Gastroesophageal sphincter (tissue), 4 donors: ENCODE results near the gene ZC3H12D. TPM values are rescaled to one million over a fixed set of nuclear protein-coding genes. Genes with fewer than 3 reads are reported as not detected.
"Not testable (repeated sequence)": the region's sequence is repeated elsewhere in the genome, so short reads cannot be mapped to it uniquely, and the experiment has no call there.

Experiments used
- ATAC-seq: fragments of 150-250 bp; one replicate; pipeline ENCODE4 v1.9.1; 2016; ENCODE audit warnings: mild to moderate bottlenecking, moderate library complexity
- H3K27ac ChIP-seq, 4 donors: fragments of 200-600 bp; sonication (generic) in 3 of 4; 1 replicate in 3 of 4; 2 replicates in 1 of 4; pipeline ENCODE4 v1.5.1; 2016 to 2019
- H3K27me3 ChIP-seq: fragments of 200-600 bp; sonication (generic); one replicate; pipeline ENCODE4 v1.5.1; 2019
- H3K36me3 ChIP-seq, 2 donors: fragments of 200-600 bp; sonication (generic); one replicate each; pipeline ENCODE4 v1.5.1; 2019; ENCODE audit warnings: control low read depth in 1 of 2
- H3K4me1 ChIP-seq, 3 donors: fragments of 200-600 bp; sonication (generic); 1 replicate in 2 of 3; 2 replicates in 1 of 3; pipeline ENCODE4 v1.5.1; 2016 to 2019; ENCODE audit warnings: control low read depth in 2 of 3
- H3K4me3 ChIP-seq, 2 donors: fragments of 200-600 bp; sonication (generic); one replicate each; pipeline ENCODE4 v1.5.1; 2019; ENCODE audit warnings: mild to moderate bottlenecking in 1 of 2, moderate library complexity in 1 of 2
- H3K9me3 ChIP-seq, 3 donors: fragments of 200-600 bp; sonication (generic); one replicate each; pipeline ENCODE4 v1.5.1; 2017 to 2019; ENCODE audit warnings: control low read depth in 2 of 3
- EP300 ChIP-seq: sonication (generic); formaldehyde crosslinking; IDR thresholded peaks from one replicate; pipeline ENCODE4 v1.6.1; 2017; ENCODE audit warnings: antibody characterized with exemption, mild to moderate bottlenecking
- POLR2A ChIP-seq, 2 donors: fragments of 450-650 bp; IDR thresholded peaks; one replicate each; pipeline ENCODE4 v1.6.1; 2017; ENCODE audit warnings: antibody characterized with exemption in 2 of 2, mild to moderate bottlenecking in 2 of 2, moderate library complexity in 1 of 2
- POLR2AphosphoS5 ChIP-seq: sonication (generic); formaldehyde crosslinking; IDR thresholded peaks from one replicate; pipeline ENCODE4 v1.6.1; 2017; ENCODE audit warnings: antibody characterized with exemption
- WGBS, 2 donors: methylation state at CpG; one replicate each; pipeline ENCODE4 v1.1.5; 2018; ENCODE audit warnings: low coverage in 1 of 2; 5-methylcytosine and 5-hydroxymethylcytosine counted together
- total RNA-seq, 4 donors: library from RNA; depleted of rRNA; stranded (reverse); fragments of >200 nt; gene quantifications; one replicate each; pipeline ENCODE4 v1.1.0, GENCODE V29; 2016
- TF ChIP-seq, protein P1 (sequence below), 4 experiments: fragments of 200-600 bp in 2 of 4; fragments of 450-650 bp in 2 of 4; sonication (generic) in 1 of 4; IDR thresholded peaks; one replicate each; pipeline ENCODE4 v1.5.1; 2017 to 2019; ENCODE audit warnings: antibody characterized with exemption in 4 of 4, mild to moderate bottlenecking in 2 of 4, moderate library complexity in 2 of 4

The ZC3H12D gene
- total RNA-seq, 4 donors from 2014 or later, result 0.78 to 1.9 (median 1.1) TPM

DNA sequence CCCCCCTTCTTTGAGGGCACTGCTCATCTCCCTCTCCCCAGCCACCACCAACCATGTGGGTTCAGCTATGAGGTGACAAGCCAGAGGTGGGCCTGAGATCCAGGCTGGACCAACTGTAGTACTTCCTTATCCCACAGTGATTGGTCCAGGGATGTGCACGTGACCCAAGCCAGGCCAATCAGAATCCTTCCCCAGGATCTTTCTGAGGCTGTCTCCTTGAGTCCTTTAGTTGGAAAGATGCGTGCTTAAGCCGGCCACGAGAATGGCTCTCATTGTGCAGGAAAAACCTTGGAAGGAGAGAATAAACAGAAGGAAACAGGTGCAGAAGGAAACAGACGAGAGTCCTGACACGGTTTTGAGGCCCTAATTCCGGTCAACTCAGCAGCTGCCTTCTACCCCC lies 39.2 kb downstream of the ZC3H12D start:
- TF ChIP-seq, protein P1, sequence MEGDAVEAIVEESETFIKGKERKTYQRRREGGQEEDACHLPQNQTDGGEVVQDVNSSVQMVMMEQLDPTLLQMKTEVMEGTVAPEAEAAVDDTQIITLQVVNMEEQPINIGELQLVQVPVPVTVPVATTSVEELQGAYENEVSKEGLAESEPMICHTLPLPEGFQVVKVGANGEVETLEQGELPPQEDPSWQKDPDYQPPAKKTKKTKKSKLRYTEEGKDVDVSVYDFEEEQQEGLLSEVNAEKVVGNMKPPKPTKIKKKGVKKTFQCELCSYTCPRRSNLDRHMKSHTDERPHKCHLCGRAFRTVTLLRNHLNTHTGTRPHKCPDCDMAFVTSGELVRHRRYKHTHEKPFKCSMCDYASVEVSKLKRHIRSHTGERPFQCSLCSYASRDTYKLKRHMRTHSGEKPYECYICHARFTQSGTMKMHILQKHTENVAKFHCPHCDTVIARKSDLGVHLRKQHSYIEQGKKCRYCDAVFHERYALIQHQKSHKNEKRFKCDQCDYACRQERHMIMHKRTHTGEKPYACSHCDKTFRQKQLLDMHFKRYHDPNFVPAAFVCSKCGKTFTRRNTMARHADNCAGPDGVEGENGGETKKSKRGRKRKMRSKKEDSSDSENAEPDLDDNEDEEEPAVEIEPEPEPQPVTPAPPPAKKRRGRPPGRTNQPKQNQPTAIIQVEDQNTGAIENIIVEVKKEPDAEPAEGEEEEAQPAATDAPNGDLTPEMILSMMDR (IDR thresholded peaks at IDR 0.05), result no peak
- TF ChIP-seq POLR2A (IDR thresholded peaks at IDR 0.05), result no peak
- Histone ChIP-seq H3K27me3 (peaks cover 19% of the 10 kb centered on the region), H3K4me3 (no peak overlapping the region), H3K9me3 (no peaks in the 10 kb centered on the region), H3K4me1 (peaks cover 0 to 7% (median 2%) of the 10 kb centered on the region in 3 donors), H3K36me3 (no peaks in the 10 kb centered on the region), H3K27ac (no peak overlapping the region)
- no peak for ATAC-seq
- WGBS, 2 donors, result 86 to 88% methylated on average over 3 to 6 of the region's 7 CpGs

DNA sequence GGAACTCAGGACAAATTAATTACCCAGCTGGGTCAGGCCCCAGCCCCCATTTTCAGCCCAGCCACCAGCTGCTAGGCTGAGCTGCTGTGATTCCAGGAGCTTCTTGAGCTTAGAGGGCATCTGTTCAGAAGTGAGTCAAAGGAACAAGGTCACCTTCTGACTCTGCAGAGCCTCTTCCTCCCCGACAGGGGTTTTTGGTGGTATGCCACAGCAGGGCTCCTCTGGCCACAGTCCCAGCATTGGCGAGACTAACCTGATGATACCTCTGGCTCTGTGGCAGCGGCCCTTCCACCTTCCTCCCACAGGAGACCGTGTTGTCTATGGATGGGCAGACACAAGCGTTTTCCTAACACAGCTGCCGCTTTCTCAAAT lies 39.7 kb downstream of the ZC3H12D start:
- no peaks in the 10 kb centered on the region for H3K9me3 ChIP-seq
- H3K27ac ChIP-seq, result no peak overlapping the region
- WGBS, 2 donors, result 100% methylated on average over 1 of the region's 6 CpGs; no CpG with 5 or more reads in 1 of the 2 donors
- no peak overlapping the region for H3K4me3 ChIP-seq
- TF ChIP-seq POLR2A (IDR thresholded peaks at IDR 0.05) (no peak), EP300 (no peak), POLR2AphosphoS5 (no peak)
- TF ChIP-seq, protein P1 (IDR thresholded peaks at IDR 0.05), result no peak
- ATAC-seq, result no peak
- H3K36me3 ChIP-seq, result no peaks in the 10 kb centered on the region
- H3K4me1 ChIP-seq, result peaks cover 0 to 2% (median 0%) of the 10 kb centered on the region in 3 donors
- H3K27me3 ChIP-seq, result peaks cover 14% of the 10 kb centered on the region

DNA sequence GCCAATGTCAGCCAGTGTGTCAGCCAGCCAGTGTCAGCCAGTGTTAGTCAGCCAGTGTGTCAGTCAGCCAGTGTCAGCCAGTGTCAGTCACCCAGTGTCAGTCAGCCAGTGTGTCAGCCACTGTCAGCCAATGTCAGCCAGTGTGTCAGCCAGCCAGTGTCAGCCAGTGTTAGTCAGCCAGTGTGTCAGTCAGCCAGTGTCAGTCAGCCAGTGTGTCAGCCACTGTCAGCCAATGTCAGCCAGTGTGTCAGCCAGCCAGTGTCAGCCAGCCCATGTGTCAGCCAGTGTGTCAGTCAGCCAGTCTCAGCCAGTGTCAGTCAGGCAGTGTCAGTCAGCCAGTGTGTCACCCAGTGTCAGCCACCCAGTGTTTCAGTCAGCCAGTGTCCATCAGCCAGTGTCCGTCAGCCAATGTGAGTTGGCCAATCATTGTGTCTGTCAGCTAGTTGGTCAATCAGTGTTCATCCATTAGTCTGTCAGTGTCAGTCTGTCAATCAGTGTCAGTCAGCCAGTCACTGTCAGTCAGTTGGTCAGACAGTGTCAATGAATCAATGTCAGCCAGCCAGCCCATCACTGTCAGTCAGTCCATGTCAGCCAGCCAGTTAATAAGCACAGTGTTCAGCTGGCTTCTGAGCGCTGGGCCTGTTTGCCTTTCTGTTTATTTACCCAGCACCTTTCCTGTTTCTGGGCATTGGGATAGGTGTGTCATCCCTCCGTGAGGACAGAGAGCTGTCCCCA lies 40.3 kb downstream of the ZC3H12D start:
- H3K27me3 ChIP-seq, result peaks cover 13% of the 10 kb centered on the region
- not testable (repeated sequence) for ATAC-seq, H3K9me3 ChIP-seq, H3K4me3 ChIP-seq, H3K36me3 ChIP-seq, H3K4me1 ChIP-seq, H3K27ac ChIP-seq
- WGBS, 2 donors, result 80% methylated on average over 2 of the region's 3 CpGs; no CpG with 5 or more reads in 1 of the 2 donors

DNA sequence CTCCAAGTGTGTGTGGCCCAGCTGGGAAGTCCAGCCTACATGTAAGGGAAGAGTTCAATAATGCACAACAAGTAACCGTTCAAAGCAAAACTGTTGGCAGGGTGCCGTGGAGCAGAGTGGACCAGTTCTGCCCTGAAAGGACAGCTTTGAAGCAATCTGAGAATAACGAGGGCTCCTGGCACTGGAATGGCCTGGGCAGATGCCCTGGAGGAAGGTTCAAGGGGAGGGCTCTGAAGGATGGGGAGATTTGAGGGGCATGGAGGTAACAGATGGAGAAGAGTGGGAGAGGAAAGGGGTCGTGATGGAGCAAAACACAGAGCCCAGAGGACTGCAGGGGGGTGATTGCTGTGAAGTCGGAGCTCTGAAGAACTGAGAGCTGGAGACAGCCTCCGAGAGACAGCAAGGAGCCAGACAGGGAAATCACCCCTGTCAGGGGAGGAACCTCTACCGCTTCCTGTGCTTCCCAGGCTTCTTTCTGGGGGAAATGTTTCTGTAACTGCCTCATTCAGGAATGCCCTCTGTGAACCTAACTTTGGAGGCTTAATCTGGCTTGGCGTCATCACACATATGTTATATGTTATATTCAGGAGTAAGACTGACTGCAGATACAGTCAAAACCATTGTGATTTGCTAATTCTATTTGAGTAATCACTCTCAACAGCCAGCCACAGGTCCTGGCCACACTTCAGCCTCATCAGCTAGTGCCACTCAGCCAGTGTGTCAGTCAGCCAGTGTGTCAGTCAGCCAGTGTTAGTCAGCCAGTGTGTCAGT lies 41.2 kb downstream of the ZC3H12D start:
- Histone ChIP-seq H3K9me3 (no peaks in the 10 kb centered on the region), H3K27ac (no peak overlapping the region), H3K4me3 (no peak overlapping the region), H3K4me1 (no peaks in the 10 kb centered on the region), H3K36me3 (no peaks in the 10 kb centered on the region), H3K27me3 (peaks cover 13% of the 10 kb centered on the region)
- TF ChIP-seq POLR2A (IDR thresholded peaks at IDR 0.05) (no peak), EP300 (no peak), POLR2AphosphoS5 (no peak)
- TF ChIP-seq, protein P1 (IDR thresholded peaks at IDR 0.05), result no peak
- 55 to 66% methylated on average over 6 to 7 of the region's 8 CpGs for WGBS, 2 donors
- no peak for ATAC-seq

DNA sequence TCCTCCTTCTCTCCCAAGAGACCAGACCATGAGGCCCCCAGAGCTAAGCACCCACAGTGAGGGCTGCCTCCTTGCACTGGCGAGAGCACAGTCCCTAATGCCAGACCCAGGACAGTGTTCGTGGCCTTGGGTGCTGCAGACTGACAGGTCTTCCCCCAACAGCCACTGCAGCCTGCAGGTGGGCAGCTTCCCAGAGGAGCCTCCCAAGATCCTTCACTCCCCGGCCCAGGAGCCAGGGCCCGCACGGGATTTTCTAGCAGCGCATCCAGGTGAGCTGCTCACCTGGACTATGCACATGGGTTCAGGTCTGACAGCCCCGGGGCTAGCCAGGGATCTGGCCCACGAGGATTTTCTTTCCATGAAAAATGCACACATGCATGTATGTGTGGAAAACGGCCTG lies 43.1 kb downstream of the ZC3H12D start:
- no peak for ATAC-seq
- Histone ChIP-seq H3K27me3 (peaks cover 7% of the 10 kb centered on the region), H3K4me1 (no peaks in the 10 kb centered on the region), H3K9me3 (no peaks in the 10 kb centered on the region), H3K27ac (no peak overlapping the region), H3K36me3 (no peaks in the 10 kb centered on the region), H3K4me3 (no peak overlapping the region)
- WGBS, 2 donors, result 88 to 89% methylated on average over 3 to 4 of the region's 9 CpGs
- TF ChIP-seq POLR2A (IDR thresholded peaks at IDR 0.05), result no peak
- TF ChIP-seq, protein P1 (IDR thresholded peaks at IDR 0.05), result no peak
- TF ChIP-seq POLR2AphosphoS5, result no peak
- no peak for TF ChIP-seq EP300
